ENCODE data around the gene EFNA5. TPM values are rescaled to one million over a fixed set of nuclear protein-coding genes. Genes with fewer than 3 reads are reported as not detected.

Gene EFNA5
- total and polyA plus RNA-seq, 2 of the 8 experiments (the other 6 are each of a cell fraction or from before 2014, with no cell fraction given) = 9.6 to 21.8 TPM

DNA sequence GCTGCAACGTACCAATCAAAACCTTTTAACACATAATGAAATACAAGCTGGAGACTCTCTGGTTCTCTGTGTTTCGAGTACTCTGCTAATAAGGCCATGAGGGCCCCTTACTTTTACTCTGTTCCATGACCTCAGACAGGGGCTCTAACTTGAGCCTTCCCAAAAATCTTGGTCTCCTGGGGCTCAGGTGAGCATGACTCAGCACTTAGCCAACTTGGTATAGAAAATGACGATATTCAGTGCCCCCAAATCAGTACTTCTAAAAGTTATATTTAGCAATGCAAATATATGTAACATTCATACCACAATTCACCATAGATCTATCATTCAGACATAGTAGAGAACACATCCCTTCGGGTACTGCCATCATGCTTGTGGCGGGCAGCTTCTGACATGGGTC, 278.9 kb downstream of the EFNA5 start:
- H3K79me2 ChIP-seq (ENCODE audit: control insufficient read depth in 1 of 2, insufficient read depth in 2 of 2, low read length in 2 of 2) = no peaks in the 10 kb centered on the region

More for the DNA sequence above, 278.9 kb downstream of the EFNA5 start:
- CTCF ChIA-PET (ENCODE audit: partially characterized antibody) = interaction anchor here (1.1 to 1.6 kb wide), 2 partner anchors 8 to 936 kb away, joined by 3 to 4 read pairs; no protein-coding TSS in a partner anchor
- Histone ChIP-seq H4K5ac (ENCODE audit: insufficient read length, low read depth, low read length) (no peak overlapping the region), H3K27me3 (replicated peaks in 1 of 4; ENCODE audit: control insufficient read depth in 3 of 4, extremely low read depth in 1 of 4, insufficient read depth in 3 of 4, low read length in 3 of 4) (no peaks in the 10 kb centered on the region), H3K4me1 (replicated peaks in 1 of 4; ENCODE audit: control insufficient read depth in 3 of 4, insufficient read depth in 4 of 4, low read length in 3 of 4) (peaks cover 0 to 9% (median 4%) of the 10 kb centered on the region in 4 experiments; a peak in 4 of 7 replicates), H2BK120ac (replicated peaks; ENCODE audit: low read depth, low read length) (no peak overlapping the region), H2BK12ac (ENCODE audit: low read depth, low read length) (no peak overlapping the region), H2AK5ac (ENCODE audit: low read depth, low read length) (no peak overlapping the region), H2AFZ (ENCODE audit: low read length) (no peak overlapping the region), H3K4me2 (ENCODE audit: insufficient read depth in 1 of 2, low read depth in 2 of 2, low read length in 2 of 2) (no peak overlapping the region), H4K8ac (ENCODE audit: extremely low read depth, insufficient read depth, low read length) (no peak overlapping the region), H3K4ac (replicated peaks; ENCODE audit: insufficient read length, low read depth, low read length) (no peak overlapping the region), H4K20me1 (replicated peaks in 1 of 2; ENCODE audit: control insufficient read depth in 1 of 2, insufficient read depth in 2 of 2, low read length in 2 of 2) (no peaks in the 10 kb centered on the region), H3K9ac (replicated peaks in 1 of 4; ENCODE audit: extremely low read depth in 1 of 4, low read depth in 3 of 4, low read length in 3 of 4) (no peak overlapping the region), H3K23ac (ENCODE audit: insufficient read length) (no peak overlapping the region), H3K23me2 (ENCODE audit: low read depth, low read length) (no peaks in the 10 kb centered on the region; the same call in 1 of the 2 replicates), H2BK5ac (ENCODE audit: low read depth, low read length) (no peak overlapping the region), H4K91ac (replicated peaks; ENCODE audit: insufficient read length, low read length) (no peak overlapping the region), H3K36me3 (ENCODE audit: control insufficient read depth in 2 of 4, insufficient read depth in 4 of 4, low read length in 3 of 4) (no peaks in the 10 kb centered on the region), H3K79me1 (ENCODE audit: low read depth, low read length) (no peaks in the 10 kb centered on the region; the same call in 1 of the 2 replicates), H3K14ac (ENCODE audit: insufficient read length) (no peak overlapping the region), H3K56ac (replicated peaks; ENCODE audit: insufficient read length, low read depth, low read length) (no peak overlapping the region), H3K18ac (ENCODE audit: extremely low read depth, low read length) (no peak overlapping the region), H2BK15ac (ENCODE audit: low read length) (no peak overlapping the region), H3K4me3 (ENCODE audit: extremely low read depth in 1 of 4, insufficient read depth in 2 of 4, low read depth in 3 of 4, low read length in 4 of 4) (no peak overlapping the region), H3K27ac (ENCODE audit: low read depth, low read length) (no peak overlapping the region), H2BK20ac (ENCODE audit: low read length) (no peak overlapping the region), H3K9me3 (ENCODE audit: insufficient read depth in 2 of 2, low read depth in 1 of 2, low read length in 1 of 2) (no peaks in the 10 kb centered on the region)
- peak; percentile 52; the same call in 1 of the 2 replicates for TF ChIP-seq MAFK (IDR thresholded peaks at IDR 0.05; ENCODE audit: low read depth, low read length)
- peak; percentile 81 for TF ChIP-seq BACH1 (IDR thresholded peaks at IDR 0.05; ENCODE audit: low read length)
- TF ChIP-seq, protein P1, sequence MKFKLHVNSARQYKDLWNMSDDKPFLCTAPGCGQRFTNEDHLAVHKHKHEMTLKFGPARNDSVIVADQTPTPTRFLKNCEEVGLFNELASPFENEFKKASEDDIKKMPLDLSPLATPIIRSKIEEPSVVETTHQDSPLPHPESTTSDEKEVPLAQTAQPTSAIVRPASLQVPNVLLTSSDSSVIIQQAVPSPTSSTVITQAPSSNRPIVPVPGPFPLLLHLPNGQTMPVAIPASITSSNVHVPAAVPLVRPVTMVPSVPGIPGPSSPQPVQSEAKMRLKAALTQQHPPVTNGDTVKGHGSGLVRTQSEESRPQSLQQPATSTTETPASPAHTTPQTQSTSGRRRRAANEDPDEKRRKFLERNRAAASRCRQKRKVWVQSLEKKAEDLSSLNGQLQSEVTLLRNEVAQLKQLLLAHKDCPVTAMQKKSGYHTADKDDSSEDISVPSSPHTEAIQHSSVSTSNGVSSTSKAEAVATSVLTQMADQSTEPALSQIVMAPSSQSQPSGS (IDR thresholded peaks at IDR 0.05; ENCODE audit: low read length) = no peak
- TF ChIP-seq TAF7 (optimal IDR thresholded peaks at IDR 0.05; ENCODE audit: borderline replicate concordance, low read depth, low read length) = no peak
- WGBS, 2 experiments (ENCODE audit: extremely low coverage in 1 of 2, insufficient coverage in 1 of 2, insufficient read length in 1 of 2, insufficient replicate concordance in 2 of 2, low coverage in 1 of 2, low lambda C conversion rate in 2 of 2, missing lambda C conversion rate in 1 of 2) = 86% methylated on average over 5 of the region's 5 CpGs; no CpG with 5 or more reads in 1 of the 2 experiments
- no peak for DNase-seq (ENCODE audit: low read depth in 1 of 2, low spot score in 2 of 2)
- FAIRE-seq = no peak
- POLR2A ChIA-PET (ENCODE audit: partially characterized antibody) = interaction anchor here (1.3 kb wide), 1 partner anchor 12 kb away, joined by 3 read pairs; no protein-coding TSS in a partner anchor

All from H1 (cell line).